ENCODE data around the gene TOP2A.

TOP2A gene

DNA sequence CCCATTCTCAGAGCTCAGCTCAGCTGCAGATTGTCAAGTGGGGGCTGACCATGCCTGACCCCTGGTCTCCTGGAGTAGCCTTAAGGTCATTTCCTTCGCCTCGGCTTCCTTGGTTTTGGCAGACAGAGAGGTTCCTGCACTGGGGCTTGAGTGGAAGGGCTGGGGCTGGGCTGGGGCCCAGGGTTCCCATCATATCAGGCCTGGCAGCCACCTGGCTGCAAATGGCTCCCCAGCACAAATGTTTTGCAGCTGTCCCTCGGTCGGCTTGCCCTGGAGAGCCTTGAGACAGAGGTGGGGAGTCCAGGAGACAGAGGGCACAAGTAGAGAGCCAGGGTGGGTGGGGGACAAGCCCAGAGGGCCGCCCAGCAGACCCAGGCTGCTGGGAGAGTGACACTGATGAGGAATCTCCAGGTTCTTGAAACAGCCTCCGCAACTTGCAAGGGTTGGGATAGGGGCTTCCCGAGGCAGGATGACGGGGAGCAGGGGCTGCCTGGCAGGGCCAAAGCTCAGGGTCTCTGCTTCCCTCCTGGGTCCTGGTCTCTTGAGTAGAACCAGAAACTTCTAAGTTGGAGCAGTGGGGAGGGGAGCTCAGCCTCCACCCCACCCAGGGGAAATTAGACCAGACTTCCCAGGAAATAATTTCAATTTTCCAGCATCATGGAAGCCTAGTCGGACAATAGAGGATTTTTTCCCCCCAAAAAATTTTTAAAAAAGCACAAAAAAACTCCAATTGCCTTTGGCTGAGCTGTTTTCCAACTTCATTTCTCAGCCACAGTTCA lies 44.8 kb upstream of the TOP2A start:
- TF ChIP-seq, protein P1, sequence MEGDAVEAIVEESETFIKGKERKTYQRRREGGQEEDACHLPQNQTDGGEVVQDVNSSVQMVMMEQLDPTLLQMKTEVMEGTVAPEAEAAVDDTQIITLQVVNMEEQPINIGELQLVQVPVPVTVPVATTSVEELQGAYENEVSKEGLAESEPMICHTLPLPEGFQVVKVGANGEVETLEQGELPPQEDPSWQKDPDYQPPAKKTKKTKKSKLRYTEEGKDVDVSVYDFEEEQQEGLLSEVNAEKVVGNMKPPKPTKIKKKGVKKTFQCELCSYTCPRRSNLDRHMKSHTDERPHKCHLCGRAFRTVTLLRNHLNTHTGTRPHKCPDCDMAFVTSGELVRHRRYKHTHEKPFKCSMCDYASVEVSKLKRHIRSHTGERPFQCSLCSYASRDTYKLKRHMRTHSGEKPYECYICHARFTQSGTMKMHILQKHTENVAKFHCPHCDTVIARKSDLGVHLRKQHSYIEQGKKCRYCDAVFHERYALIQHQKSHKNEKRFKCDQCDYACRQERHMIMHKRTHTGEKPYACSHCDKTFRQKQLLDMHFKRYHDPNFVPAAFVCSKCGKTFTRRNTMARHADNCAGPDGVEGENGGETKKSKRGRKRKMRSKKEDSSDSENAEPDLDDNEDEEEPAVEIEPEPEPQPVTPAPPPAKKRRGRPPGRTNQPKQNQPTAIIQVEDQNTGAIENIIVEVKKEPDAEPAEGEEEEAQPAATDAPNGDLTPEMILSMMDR (IDR thresholded peaks at IDR 0.05; ENCODE audit: unreplicated experiment in 3 of 3): no peak
- Mint-ChIP-seq H3K27me3 (ENCODE audit: low read depth) (peaks cover 16% of the 10 kb centered on the region), H3K4me3 (peak overlapping the region in 1 of 3 experiments; percentile 50), H3K36me3 (ENCODE audit: low read depth) (peaks cover 5% of the 10 kb centered on the region), H3K27ac (peak overlapping the region; percentile 92 to 96 (median 95)), H3K4me1 (peaks cover 76% of the 10 kb centered on the region), H3K9me3 (no peaks in the 10 kb centered on the region)

GRCh38 chr17:40461732-40462342 lies 44.1 kb upstream of the TOP2A start:
- Mint-ChIP-seq H3K9me3 (no peaks in the 10 kb centered on the region), H3K4me1 (peaks cover 83% of the 10 kb centered on the region), H3K27me3 (ENCODE audit: low read depth) (peaks cover 16% of the 10 kb centered on the region), H3K36me3 (ENCODE audit: low read depth) (peaks cover 10% of the 10 kb centered on the region), H3K27ac (peak overlapping the region; percentile 92 to 96 (median 95)), H3K4me3 (peak overlapping the region; percentile 45 to 57 (median 50))
- TF ChIP-seq, protein P1 (IDR thresholded peaks at IDR 0.05; ENCODE audit: unreplicated experiment in 3 of 3): no peak

GRCh38 chr17:40460968-40461731 lies 43.5 kb upstream of the TOP2A start:
- Mint-ChIP-seq H3K4me3 (peak overlapping the region in 2 of 3 experiments; percentile 45 to 57), H3K36me3 (ENCODE audit: low read depth) (peaks cover 15% of the 10 kb centered on the region), H3K9me3 (no peaks in the 10 kb centered on the region), H3K27me3 (ENCODE audit: low read depth) (peaks cover 13% of the 10 kb centered on the region), H3K27ac (peak overlapping the region; percentile 92 to 96 (median 95)), H3K4me1 (peaks cover 88% of the 10 kb centered on the region)
- TF ChIP-seq, protein P1 (IDR thresholded peaks at IDR 0.05; ENCODE audit: unreplicated experiment in 3 of 3): no peak

DNA sequence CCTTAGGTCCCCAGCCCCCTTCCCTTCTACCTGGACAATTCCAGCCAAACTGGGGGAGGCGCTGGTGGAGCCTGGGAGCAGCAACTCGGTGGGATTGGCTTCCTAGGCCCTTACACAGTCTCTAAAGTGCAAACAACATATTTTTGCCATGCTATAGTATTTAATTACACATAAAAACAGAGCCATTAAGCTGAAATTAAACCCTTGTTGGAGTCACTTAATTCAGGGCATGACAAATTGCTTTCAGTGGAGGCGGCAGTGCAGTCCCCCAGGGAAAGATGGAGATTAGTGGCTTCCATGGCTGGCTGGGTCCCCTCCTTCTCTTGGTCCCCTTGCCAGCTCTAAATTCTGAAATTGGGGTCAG lies 42.9 kb upstream of the TOP2A start:
- Mint-ChIP-seq H3K27me3 (ENCODE audit: low read depth) (peaks cover 11% of the 10 kb centered on the region), H3K4me1 (peaks cover 89% of the 10 kb centered on the region), H3K36me3 (ENCODE audit: low read depth) (peaks cover 20% of the 10 kb centered on the region), H3K27ac (peak overlapping the region; percentile 92 to 96 (median 95)), H3K9me3 (no peaks in the 10 kb centered on the region), H3K4me3 (peak overlapping the region in 1 of 3 experiments; percentile 44)
- TF ChIP-seq, protein P1 (IDR thresholded peaks at IDR 0.05; ENCODE audit: unreplicated experiment in 3 of 3): no peak

DNA sequence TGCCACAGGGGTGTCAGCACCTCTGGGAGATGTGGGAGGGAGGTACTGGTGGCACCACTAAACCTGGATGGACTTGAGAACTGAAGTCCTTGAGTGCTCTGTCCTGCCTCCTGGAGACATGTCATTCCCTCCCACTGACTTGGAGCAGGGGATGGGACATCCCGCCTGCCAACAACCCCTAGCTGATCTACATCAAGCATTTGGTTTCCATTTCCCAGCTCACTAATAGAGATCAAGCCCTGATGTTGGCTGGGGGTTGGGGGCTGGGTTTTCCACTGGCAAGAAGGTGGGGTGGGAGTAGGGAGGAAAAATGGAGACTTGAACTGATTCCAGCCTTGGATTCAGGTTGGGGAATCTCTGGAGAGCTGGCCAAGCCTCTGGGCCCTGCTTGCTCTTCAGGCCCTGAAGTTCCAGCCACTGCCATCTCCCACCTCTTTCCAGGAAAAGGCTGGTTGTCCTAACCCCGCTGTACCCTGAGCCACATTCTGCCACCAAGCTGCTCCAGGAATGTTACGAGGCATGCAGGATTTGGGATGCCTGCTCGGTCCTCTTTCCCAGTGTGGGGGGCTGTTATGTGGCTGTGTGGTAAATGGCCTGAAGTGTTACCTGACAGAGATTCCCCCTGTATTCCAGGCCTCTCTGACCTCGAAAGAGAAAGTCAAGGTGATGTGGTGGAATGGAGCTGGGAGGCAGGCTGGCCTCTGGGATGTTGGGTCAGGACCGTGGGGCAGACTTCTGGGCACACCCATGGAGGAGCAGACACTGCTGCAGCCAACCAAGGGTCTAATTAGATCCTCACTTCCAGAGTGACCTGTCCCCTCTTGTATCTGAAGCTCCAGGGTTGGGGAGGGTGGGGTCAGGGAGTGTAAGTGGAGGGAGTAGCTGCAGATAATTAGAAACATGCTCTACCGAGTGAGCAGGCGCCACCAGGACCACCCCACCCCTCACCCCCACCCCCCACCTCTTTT lies 42.2 kb upstream of the TOP2A start:
- H3K27ac Mint-ChIP-seq: peak overlapping the region; percentile 91 to 96 (median 92)
- H3K4me1 Mint-ChIP-seq: peaks cover 88% of the 10 kb centered on the region
- no peak overlapping the region for H3K4me3 Mint-ChIP-seq
- H3K9me3 Mint-ChIP-seq: no peaks in the 10 kb centered on the region
- TF ChIP-seq, protein P1 (IDR thresholded peaks at IDR 0.05; ENCODE audit: unreplicated experiment in 3 of 3): no peak
- H3K27me3 Mint-ChIP-seq (ENCODE audit: low read depth): peaks cover 11% of the 10 kb centered on the region
- H3K36me3 Mint-ChIP-seq (ENCODE audit: low read depth): peaks cover 22% of the 10 kb centered on the region
